Measurements from ENCODE around the gene CLN6. TPM values are rescaled to one million over a fixed set of nuclear protein-coding genes. Genes with fewer than 3 reads are reported as not detected.
"Not testable (repeated sequence)": the region's sequence is repeated elsewhere in the genome, so short reads cannot be mapped to it uniquely, and the experiment has no call there.

CLN6 gene
- total RNA-seq, 2 experiments from 2014 or later, result 8.0 to 8.1 TPM

GRCh38 chr15:68239025-68239424, 9.5 kb upstream of the CLN6 start:
- Histone ChIP-seq H3K9me3 (ENCODE audit: control insufficient read depth in 1 of 2, insufficient read depth in 1 of 2, low read length in 2 of 2) (peaks cover 8 to 9% of the 10 kb centered on the region in 2 experiments), H3K4me1 (ENCODE audit: insufficient read depth, low read length) (no peaks in the 10 kb centered on the region), H3K36me3 (ENCODE audit: insufficient read depth, low read length) (no peaks in the 10 kb centered on the region), H3K27ac (ENCODE audit: low read depth in 1 of 2, low read length in 2 of 2) (no peak overlapping the region), H3K27me3 (ENCODE audit: control insufficient read depth in 1 of 2, insufficient read depth in 2 of 2, low read length in 2 of 2) (no peaks in the 10 kb centered on the region), H3K4me3 (ENCODE audit: low read length) (no peak overlapping the region)
- no peaks in the 10 kb centered on the region for H3K27me3 Mint-ChIP-seq
- no peak for TF ChIP-seq CTCF (IDR thresholded peaks at IDR 0.05)
- peaks cover 17% of the 10 kb centered on the region for H3K36me3 Mint-ChIP-seq (ENCODE audit: low read depth)
- ChIA-PET CTCF (no interaction called here), POLR2A (no interaction called here)
- peaks cover 3% of the 10 kb centered on the region for H3K9me3 Mint-ChIP-seq
- no peaks in the 10 kb centered on the region for H3K4me1 Mint-ChIP-seq (ENCODE audit: low read depth)
- no peak for ATAC-seq (ENCODE audit: poor library complexity)
- intact Hi-C loops (cut with DNase I, micrococcal nuclease), result no loop called here
- no peak overlapping the region for H3K4me3 Mint-ChIP-seq
- H3K27ac Mint-ChIP-seq, result no peak overlapping the region
- no peak for DNase-seq

- Histone ChIP-seq H3K9me3 (ENCODE audit: control insufficient read depth in 1 of 2, insufficient read depth in 1 of 2, low read length in 2 of 2) (no peaks in the 10 kb centered on the region), H3K27ac (ENCODE audit: low read depth in 1 of 2, low read length in 2 of 2) (no peak overlapping the region), H3K4me3 (ENCODE audit: low read length) (no peak overlapping the region), H3K36me3 (ENCODE audit: insufficient read depth, low read length) (no peaks in the 10 kb centered on the region), H3K27me3 (ENCODE audit: control insufficient read depth in 1 of 2, insufficient read depth in 2 of 2, low read length in 2 of 2) (no peaks in the 10 kb centered on the region), H3K4me1 (ENCODE audit: insufficient read depth, low read length) (peaks cover 7% of the 10 kb centered on the region)
- Mint-ChIP-seq H3K4me3 (no peak overlapping the region), H3K36me3 (ENCODE audit: low read depth) (peaks cover 1% of the 10 kb centered on the region), H3K27ac (no peak overlapping the region), H3K9me3 (no peaks in the 10 kb centered on the region), H3K4me1 (ENCODE audit: low read depth) (peaks cover 3% of the 10 kb centered on the region), H3K27me3 (no peaks in the 10 kb centered on the region)
- POLR2A ChIA-PET, result no interaction called here
- DNase-seq (no peak), ATAC-seq (ENCODE audit: poor library complexity) (no peak)
- CTCF ChIA-PET, result no interaction called here
- TF ChIP-seq CTCF (IDR thresholded peaks at IDR 0.05), result no peak
- intact Hi-C loops (cut with DNase I, micrococcal nuclease), result no loop called here
Measured at GRCh38 chr15:68235022-68235421, 5.5 kb upstream of the CLN6 start.

DNA sequence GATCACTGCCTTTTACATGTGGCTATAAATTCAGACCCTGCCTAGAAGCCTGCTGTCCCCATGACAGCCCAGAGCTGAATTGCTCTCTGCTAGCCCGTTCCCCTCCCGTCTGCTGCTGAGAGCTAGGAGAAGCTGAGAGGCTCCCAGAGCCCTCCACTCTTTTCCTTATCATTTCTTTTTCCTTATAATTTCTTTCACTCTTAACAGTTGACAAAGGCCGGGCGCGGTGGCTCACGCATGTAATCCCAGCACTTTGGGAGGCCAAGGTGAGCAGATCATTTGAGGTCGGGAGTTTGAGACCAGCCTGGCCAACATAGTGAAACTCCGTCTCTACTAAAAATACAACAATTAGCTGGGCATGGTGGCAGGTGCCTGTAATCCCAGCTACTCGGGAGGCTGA, 5.0 kb upstream of the CLN6 start:
- H3K27me3 ChIP-seq (ENCODE audit: control insufficient read depth in 1 of 2, insufficient read depth in 2 of 2, low read length in 2 of 2); H3K4me1 ChIP-seq (ENCODE audit: insufficient read depth, low read length); CTCF ChIA-PET; POLR2A ChIA-PET; H3K27me3 Mint-ChIP-seq; H3K36me3 ChIP-seq (ENCODE audit: insufficient read depth, low read length); H3K9me3 Mint-ChIP-seq; H3K4me3 ChIP-seq (ENCODE audit: low read length); H3K27ac Mint-ChIP-seq; H3K36me3 Mint-ChIP-seq (ENCODE audit: low read depth); H3K27ac ChIP-seq (ENCODE audit: low read depth in 1 of 2, low read length in 2 of 2); ATAC-seq (ENCODE audit: poor library complexity); DNase-seq; H3K4me3 Mint-ChIP-seq; H3K4me1 Mint-ChIP-seq (ENCODE audit: low read depth); H3K9me3 ChIP-seq (ENCODE audit: control insufficient read depth in 1 of 2, insufficient read depth in 1 of 2, low read length in 2 of 2); intact Hi-C loops (cut with DNase I, micrococcal nuclease): not testable (repeated sequence)

DNA sequence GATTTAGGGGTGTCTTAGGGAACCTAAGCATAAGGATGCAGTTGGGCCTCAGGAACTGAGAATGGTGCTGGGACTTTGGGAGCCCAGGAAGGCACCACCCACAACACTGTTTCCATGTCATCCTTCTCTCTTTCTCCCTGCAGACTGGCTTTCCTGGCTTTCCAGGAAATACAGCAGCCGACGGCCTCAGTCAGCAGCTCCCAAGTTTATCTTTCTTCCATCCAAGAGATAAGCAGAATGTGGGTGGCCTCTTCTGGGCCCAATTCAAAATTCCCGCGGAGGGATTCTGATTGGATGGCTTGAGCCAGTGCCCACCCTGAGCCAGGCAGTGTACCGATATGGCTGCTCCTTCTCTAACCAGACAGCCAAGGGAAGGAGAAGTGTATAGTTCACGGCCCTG, 4.5 kb upstream of the CLN6 start:
- Histone ChIP-seq H3K9me3 (ENCODE audit: control insufficient read depth in 1 of 2, insufficient read depth in 1 of 2, low read length in 2 of 2) (no peaks in the 10 kb centered on the region), H3K4me3 (ENCODE audit: low read length) (no peak overlapping the region), H3K27me3 (ENCODE audit: control insufficient read depth in 1 of 2, insufficient read depth in 2 of 2, low read length in 2 of 2) (no peaks in the 10 kb centered on the region), H3K4me1 (ENCODE audit: insufficient read depth, low read length) (peaks cover 10% of the 10 kb centered on the region), H3K36me3 (ENCODE audit: insufficient read depth, low read length) (no peaks in the 10 kb centered on the region), H3K27ac (ENCODE audit: low read depth in 1 of 2, low read length in 2 of 2) (no peak overlapping the region)
- Mint-ChIP-seq H3K9me3 (no peaks in the 10 kb centered on the region), H3K4me1 (ENCODE audit: low read depth) (peaks cover 7% of the 10 kb centered on the region), H3K27me3 (no peaks in the 10 kb centered on the region), H3K36me3 (ENCODE audit: low read depth) (peaks cover 5% of the 10 kb centered on the region), H3K27ac (no peak overlapping the region), H3K4me3 (no peak overlapping the region)
- DNase-seq (no peak), ATAC-seq (ENCODE audit: poor library complexity) (no peak)
- ChIA-PET CTCF (no interaction called here), POLR2A (no interaction called here)
- intact Hi-C loops (cut with DNase I, micrococcal nuclease), result no loop called here
- TF ChIP-seq CTCF (IDR thresholded peaks at IDR 0.05), result no peak
